Astrocyte (in vitro differentiated cells and primary cell): Measurements from ENCODE around the gene DCTD.

Source experiments
- EZH2 ChIP-seq: IDR thresholded peaks from 2 replicates; pipeline ENCODE4 v1.6.1; 2012; ENCODE audit warnings: mild to moderate bottlenecking, low read length, inconsistent platforms; ENCODE audit not compliant: insufficient read depth
- TF ChIP-seq, protein P1 (sequence below): IDR thresholded peaks from 2 replicates; pipeline ENCODE4 v1.5.1; 2011; ENCODE audit warnings: low read depth, mild to moderate bottlenecking, inconsistent platforms, low read length, moderate library complexity; ENCODE audit not compliant: insufficient read depth

DNA sequence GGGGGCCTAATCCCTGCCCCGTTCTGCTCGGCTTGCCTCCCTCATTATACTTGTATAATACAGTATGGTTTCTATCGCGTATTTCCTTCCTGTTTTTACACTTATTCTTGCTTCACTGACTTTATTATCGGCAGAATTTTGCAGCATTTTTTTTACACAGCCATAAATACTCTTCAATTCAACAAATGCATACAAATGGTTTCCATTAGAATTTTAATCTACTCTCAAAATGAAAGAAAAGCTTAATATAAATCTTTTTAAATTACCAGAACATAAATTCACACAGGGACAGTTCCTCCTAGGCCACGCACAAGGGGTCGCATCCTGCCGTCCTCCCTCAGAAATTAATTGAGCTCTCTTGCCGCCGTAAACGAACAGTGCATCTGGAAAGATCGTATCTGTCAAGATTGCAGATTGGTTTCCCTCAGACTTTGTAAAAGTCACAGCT is 42.9 kb downstream of the DCTD start:
- TF ChIP-seq, protein P1, sequence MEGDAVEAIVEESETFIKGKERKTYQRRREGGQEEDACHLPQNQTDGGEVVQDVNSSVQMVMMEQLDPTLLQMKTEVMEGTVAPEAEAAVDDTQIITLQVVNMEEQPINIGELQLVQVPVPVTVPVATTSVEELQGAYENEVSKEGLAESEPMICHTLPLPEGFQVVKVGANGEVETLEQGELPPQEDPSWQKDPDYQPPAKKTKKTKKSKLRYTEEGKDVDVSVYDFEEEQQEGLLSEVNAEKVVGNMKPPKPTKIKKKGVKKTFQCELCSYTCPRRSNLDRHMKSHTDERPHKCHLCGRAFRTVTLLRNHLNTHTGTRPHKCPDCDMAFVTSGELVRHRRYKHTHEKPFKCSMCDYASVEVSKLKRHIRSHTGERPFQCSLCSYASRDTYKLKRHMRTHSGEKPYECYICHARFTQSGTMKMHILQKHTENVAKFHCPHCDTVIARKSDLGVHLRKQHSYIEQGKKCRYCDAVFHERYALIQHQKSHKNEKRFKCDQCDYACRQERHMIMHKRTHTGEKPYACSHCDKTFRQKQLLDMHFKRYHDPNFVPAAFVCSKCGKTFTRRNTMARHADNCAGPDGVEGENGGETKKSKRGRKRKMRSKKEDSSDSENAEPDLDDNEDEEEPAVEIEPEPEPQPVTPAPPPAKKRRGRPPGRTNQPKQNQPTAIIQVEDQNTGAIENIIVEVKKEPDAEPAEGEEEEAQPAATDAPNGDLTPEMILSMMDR, result no peak
- no peak for TF ChIP-seq EZH2
